ENCODE measurements around the gene IDI2.
A peak's percentile ranks its signal among the peaks of the same experiment; 100 is the strongest.
"Not testable (repeated sequence)": the region's sequence is repeated elsewhere in the genome, so short reads cannot be mapped to it uniquely, and the experiment has no call there.

The IDI2 gene

GRCh38 chr10:1025683-1026082, at the start of gene IDI2:
Gene IDI2 (minus strand): TSS chr10:1025859. CDS start chr10:1024723, 1,136 bp downstream.
- DNase-seq (ENCODE audit: low spot score): no peak

- no peak for DNase-seq (ENCODE audit: low spot score)
Observed at GRCh38 chr10:1074748-1075308, 49.2 kb upstream of the IDI2 start.

GRCh38 chr10:1074052-1074747, 48.5 kb upstream of the IDI2 start:
- no peak for DNase-seq (ENCODE audit: low spot score)

- DNase-seq (ENCODE audit: low spot score): no peak
Observed at GRCh38 chr10:1070919-1071318, 45.3 kb upstream of the IDI2 start.

GRCh38 chr10:1068380-1069361, 43.0 kb upstream of the IDI2 start:
- DNase-seq (ENCODE audit: low spot score): no peak

- DNase-seq (ENCODE audit: low spot score): not testable (repeated sequence)
Observed at GRCh38 chr10:1066734-1067133, 41.1 kb upstream of the IDI2 start.

- DNase-seq (ENCODE audit: low spot score): no peak
Observed at GRCh38 chr10:1064964-1065247, 39.2 kb upstream of the IDI2 start.

- DNase-seq (ENCODE audit: low spot score): no peak
Observed at GRCh38 chr10:1063232-1063865, 37.7 kb upstream of the IDI2 start.

GRCh38 chr10:1061930-1062774, 36.5 kb upstream of the IDI2 start:
- no peak for DNase-seq (ENCODE audit: low spot score)

- no peak for DNase-seq (ENCODE audit: low spot score)
Observed at GRCh38 chr10:1059902-1060301, 34.2 kb upstream of the IDI2 start.

GRCh38 chr10:1058017-1058416, 32.4 kb upstream of the IDI2 start:
- no peak for DNase-seq (ENCODE audit: low spot score)

GRCh38 chr10:1057106-1057657, 31.5 kb upstream of the IDI2 start:
- no peak for DNase-seq (ENCODE audit: low spot score)

GRCh38 chr10:1056326-1057105, 30.9 kb upstream of the IDI2 start, which contains the start of gene WDR37:
Gene WDR37 (plus strand): TSS chr10:1056385. CDS start chr10:1072156, 15,771 bp downstream.
- peak; percentile 98 for DNase-seq (ENCODE audit: low spot score)

GRCh38 chr10:1054684-1055083, 29.0 kb upstream of the IDI2 start:
- DNase-seq (ENCODE audit: low spot score): no peak

- no peak for DNase-seq (ENCODE audit: low spot score)
Observed at GRCh38 chr10:1050554-1050953, 24.9 kb upstream of the IDI2 start.

- DNase-seq (ENCODE audit: low spot score): no peak
Observed at GRCh38 chr10:1050145-1050544, 24.5 kb upstream of the IDI2 start.

GRCh38 chr10:1049425-1049958, 23.8 kb upstream of the IDI2 start:
- no peak for DNase-seq (ENCODE audit: low spot score)

- DNase-seq (ENCODE audit: low spot score): peak; percentile 97
Observed at GRCh38 chr10:1048732-1049424, 23.2 kb upstream of the IDI2 start, which contains the start of gene IDI1. Gene IDI1 (minus strand): TSS chr10:1049119. CDS start chr10:1049003, 116 bp downstream.

GRCh38 chr10:1048349-1048731, 22.7 kb upstream of the IDI2 start:
- DNase-seq (ENCODE audit: low spot score): peak; percentile 38

Measured in D341Med (cell line).